HG03558 (cell line): Measurements from ENCODE around the gene DKK3.

Experiments
- ATAC-seq: cut with Tn5 transposase; IDR thresholded peaks from one replicate; pipeline ENCODE4 v1.9.1; 2021; ENCODE audit warnings: moderate number of reproducible peaks; ENCODE audit not compliant: unreplicated experiment; ENCODE audit errors: extremely low read depth

Gene DKK3

DNA sequence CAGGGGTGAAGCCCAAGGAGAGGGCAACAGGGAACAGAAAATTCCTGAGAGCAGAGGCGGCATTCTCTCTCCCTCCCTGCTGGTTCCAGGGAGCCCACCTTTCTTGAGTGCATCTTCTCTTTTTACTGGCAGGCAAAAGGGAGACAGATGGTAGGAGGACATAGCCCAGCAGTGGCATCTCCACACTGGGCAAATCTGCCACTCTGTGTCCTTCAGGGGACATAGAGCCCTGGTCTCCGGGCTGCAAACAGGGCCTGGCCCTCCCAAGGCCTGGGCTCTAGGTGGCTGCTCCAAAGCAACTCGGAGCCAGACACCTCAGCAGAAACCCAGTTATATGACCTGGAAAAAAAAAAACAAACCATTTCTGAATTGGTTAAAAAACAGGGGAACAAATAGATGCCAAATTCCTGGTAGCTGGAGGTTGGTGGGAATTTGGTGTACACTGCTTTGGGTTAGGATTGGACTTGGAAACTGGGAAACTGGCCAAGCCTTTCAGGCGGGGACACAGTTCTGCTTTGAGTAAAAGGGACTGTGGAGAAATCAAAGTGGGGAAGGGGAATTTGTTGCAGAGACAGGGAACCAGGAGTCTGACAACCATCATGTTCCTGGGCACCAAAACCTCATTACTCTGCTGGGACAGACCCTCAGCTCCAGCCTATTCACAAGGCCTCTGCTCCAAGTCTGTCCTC is 23.6 kb upstream of the DKK3 start:
- ATAC-seq = no peak

DNA sequence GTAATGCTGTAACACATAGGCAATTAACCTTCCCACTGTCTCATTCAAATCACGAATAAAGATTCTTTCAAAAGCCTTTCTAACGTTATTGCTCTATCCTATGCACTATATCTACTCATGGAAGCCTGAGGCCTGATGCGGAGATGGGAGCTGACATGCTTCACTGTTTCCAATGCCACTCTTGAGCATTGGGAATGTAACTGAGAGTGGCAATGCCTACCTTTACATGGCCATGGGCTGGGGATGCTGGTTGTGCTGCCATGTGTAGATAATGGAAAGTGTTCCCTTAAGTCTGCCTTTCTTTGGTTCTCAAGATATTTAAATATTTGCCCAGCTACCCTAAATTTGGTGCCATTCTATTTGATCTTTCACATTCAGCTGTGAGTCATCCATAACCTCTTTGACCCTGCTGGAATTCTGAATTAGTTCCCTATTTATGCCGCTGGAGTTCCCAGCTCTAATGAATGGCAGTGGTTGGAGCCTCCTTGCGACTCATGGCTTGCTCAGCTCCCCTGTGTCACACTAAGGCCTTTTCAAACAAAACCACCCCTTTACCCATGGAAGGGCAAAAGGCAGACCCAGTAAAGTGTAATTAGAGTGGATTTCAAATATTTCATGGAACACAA is 21.4 kb upstream of the DKK3 start:
- ATAC-seq = no peak

DNA sequence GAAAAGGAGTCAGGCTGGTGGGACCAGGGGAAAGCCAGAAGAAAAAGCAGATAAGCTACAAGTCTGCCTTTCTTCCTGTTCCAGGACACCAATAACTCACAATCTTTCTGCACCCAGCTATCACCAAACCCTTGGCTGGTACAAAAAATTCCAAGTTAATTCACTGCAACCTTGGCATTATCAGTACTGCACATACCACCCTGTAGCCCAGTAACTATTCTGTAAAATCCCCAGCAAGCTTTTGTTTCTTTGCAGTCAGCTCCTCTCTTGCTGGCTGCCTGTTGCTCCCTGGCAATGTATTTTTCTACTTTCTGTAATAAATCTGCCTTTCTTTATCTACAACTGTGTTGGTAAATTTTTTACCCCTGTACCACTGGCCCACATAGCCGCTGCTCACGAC is 20.7 kb upstream of the DKK3 start:
- no peak for ATAC-seq

DNA sequence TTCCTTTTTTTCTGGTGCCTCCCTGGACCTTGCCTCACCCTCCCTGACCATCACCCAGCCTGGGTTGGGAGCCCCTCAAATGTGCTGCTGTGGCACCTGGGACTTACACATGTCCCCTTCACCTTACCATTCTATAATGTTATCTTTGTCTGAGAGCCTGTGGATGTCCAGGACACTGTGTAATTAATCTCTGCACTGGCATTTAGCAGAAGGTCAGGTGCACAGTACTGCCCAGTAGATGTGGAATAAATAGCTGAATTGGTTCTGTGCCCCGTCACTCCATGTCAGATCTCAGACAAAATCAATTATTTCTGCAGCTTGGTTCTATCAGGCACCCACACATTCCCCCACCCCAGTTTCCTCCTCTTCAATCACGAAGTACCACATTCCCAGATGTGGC is 19.9 kb upstream of the DKK3 start:
- no peak for ATAC-seq

DNA sequence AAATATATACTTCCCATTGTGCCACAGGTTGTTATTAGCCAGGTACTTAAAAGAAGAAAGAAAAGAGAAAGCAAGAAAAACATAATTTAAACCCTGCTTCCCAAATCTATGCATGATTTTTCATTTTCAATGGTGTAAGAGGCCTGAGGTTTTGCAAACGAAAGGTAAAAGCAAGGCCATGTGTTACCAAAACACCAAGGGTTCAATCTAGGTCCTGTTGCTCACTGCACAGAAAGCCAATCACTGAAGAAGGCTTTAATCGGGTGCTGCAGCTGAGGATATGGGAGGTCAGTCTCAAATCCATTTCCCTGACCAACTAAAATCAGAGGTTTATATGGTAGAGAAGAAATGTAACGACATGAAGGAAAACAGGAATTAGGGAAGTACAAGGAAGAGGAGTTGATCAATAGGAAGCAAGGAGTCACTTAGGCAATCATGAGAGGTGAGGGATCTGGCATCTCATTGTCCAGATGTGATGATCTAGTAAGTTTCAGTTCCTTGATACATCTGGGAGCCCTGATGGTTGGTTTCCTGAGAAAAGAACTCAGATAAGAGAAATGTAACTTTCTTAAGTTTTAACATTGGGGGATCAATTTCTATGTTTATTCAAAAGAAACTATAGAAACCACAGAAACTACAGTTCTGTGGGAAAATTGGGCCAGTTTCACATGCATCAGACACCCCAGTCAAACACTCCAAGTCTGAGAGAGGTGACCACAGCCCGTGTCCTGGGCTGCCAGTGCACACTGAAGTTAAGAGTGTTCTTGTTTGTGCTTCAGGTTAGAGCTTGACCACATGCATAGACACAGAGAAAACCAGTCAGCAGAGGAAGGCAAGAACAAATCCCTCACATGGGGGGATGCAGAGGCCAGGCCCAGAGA is 18.1 kb upstream of the DKK3 start:
- no peak for ATAC-seq

DNA sequence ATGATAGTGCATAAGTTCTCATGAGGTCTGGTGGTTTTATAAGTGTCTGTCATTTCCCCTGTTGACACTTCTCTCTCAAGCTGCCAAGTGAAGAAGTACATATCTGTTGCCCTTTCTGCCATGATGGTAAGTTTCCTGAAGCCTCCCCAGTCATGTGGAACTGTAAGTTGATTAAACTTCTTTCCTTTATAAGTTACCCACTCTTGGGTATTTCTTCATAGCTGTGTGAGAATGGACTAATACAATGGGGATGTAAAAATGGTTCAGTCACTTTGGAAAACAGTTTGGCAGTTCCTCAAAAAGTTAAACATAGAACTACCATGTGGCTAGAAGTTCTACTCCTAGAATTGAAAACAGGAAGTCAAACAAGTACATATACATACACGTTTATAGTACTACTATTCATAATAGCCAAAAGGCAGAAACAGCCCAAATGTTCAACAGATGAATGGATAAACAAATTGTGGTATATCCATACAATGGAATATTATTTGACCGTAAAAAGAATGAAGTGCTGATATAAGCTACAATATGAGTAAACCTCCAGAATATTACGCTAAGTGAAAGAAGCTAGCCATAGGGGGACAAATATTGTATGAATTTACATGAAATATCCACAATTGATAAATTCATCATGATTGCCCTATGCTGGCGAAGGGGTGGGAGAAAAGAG is 16.0 kb upstream of the DKK3 start:
- no peak for ATAC-seq

DNA sequence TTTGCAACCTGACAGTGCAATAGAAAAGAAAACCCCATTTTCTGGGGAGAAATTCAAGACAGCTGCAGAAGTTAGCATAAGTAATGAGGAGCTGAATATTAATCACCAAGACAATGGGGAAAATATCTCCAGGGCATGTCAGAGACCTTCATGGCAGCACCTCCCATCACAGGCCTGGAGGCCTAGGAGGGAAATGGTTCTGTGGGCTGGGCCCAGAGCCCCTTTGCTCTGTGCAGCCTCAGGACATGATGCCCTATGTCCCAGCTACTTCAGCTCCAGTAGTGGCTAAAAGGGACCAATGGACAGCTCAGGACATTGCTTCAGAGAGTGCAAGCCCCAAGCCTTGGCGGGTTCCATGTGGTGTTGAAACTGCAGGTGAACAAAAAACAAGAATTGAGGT is 14.6 kb upstream of the DKK3 start:
- no peak for ATAC-seq

DNA sequence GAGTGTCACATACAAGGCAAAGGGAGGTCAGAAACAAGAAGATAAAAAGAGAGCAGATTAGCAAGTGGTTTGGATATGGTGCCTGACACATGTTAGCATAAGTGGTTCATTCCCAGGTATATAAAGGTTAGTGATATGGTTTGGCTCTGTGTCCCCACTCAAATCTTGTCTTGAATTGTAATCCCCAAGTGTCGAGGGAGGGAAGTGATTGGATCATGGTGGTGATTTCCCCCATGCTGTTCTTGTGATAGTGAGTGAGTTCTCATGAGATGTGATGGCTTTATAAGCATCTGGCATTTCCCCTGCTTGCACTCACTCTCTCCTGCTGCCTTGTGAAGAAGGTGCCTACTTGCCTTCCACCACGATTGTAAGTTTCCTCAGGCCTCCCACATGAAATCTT is 12.1 kb upstream of the DKK3 start:
- ATAC-seq = no peak

DNA sequence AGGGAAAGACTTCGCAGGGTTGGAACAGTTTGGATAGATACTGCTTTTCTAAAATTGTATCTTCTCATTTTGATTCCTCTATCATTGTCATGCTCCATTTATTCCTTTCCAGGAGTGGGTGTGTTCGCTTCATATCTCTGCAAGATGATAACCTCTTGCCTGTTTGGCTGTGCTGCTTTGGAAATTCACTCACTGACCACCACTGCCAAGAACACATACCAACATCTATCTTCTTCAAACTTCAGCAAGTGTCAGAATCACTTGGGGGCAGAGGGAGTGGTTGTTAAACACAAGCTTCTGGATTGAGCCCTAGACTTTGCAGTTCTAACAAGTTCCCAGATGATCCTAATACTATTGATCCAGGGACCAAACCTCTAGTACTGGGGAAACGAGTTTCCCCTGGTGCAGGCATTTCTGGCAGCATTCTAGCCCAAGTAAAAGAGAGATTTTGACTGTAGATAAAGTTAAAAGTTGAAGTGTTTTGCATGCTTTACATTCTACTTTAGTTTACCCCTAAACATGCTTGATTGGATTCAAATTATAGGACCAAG is 11.5 kb upstream of the DKK3 start:
- ATAC-seq = no peak

DNA sequence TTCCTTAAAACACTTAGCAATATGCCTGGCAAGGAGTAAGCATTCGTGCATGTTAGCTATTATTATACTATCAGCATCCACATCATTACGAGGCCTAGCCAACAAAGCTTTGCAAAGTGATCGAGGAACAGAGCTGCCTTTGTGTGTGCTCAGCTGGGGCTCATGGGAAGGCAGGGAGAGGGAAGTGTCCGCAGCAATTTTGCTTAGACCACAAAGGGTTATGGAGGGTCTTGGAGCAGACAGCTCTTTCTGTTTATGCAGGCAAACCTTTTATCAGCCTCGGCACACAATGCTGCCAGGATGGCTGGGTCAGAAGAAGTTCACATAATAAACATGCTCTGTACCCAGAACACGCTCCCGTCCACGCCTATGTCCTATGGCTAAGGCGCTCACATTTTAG is 10.9 kb upstream of the DKK3 start:
- ATAC-seq = no peak

DNA sequence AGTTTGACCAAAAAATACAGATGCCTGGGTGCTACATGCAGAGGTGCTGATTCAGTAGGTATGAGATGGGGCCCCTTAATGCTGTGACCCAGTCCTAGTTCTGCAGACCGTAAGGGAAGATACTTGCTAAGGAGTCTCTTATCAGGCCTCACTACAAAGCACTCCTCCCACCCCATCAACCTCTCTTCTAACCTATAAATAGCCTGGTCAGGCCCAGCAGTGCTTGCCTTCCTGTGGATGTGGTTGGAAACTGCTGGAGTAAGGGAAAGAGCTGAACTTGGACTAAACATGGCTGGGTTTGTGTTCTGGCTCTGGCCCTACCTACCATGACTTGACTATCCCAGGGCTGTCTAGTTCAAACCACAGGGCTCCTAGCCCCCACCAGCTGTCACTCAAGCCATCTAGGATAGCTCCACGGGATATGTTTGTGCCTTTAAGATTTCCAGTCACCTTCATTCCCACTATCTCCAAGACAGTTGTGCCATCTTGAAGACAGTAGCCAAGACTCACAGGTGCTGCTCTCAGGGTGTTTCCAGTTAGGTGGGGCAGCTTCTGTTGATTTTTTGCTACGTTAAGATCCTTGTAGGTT is 9.5 kb upstream of the DKK3 start:
- ATAC-seq = no peak

DNA sequence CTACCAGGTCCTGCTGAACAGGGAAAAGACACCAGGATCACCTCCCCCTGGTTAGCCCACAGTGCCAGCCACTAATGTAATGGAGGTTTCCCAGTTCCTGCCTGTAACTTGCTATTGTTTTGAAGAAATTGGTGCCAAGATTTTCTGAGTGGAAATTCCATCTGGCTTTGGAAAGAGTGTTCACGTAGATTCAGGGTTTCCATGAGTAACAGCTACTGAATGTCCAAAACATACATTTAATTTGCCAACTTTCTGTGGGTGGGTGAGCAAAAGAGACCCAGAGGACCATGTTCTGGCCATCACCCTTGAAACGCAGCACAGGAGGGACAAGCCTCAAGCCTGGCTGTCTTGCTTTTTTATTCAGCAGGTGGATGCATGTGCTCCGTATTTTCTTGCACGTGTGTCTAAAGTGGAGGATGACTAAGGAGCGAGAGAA is 8.8 kb upstream of the DKK3 start:
- no peak for ATAC-seq

DNA sequence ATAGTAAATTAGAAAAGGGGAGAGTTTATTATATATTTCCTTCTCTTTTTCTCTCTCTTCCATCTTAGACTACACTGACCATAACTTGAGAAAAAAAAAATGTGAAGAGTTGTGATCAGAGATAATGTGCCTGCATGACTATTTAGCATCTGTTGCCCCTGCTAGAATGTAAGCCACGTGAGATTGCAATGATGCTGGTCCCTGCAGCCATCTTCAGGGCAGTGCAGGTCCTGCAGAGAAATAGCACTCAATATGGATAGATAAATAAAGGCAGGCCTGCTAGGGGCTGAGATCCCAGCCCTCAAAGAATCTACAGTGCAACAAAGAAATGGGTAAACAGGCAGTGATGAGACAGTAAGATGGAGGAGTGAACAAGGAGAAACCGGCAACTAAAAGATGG is 7.8 kb upstream of the DKK3 start:
- ATAC-seq = no peak

DNA sequence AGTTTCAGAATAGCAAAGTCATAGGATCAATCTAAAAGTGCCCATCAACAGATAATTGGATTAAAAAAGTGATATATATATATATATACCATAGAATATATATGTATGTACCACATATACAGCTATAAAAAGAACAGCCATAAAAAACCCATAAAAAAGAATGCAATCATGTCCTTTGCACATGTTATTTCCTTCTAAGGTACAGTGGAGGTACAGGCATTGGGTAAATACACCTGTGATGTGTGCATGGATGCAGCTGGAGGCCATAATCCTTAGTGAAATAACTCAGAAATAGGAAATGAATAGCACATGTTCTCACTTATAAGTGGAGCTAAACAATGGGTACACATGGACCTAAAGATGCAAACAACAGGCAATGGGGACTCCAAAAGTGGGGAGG is 7.1 kb upstream of the DKK3 start:
- ATAC-seq = no peak

DNA sequence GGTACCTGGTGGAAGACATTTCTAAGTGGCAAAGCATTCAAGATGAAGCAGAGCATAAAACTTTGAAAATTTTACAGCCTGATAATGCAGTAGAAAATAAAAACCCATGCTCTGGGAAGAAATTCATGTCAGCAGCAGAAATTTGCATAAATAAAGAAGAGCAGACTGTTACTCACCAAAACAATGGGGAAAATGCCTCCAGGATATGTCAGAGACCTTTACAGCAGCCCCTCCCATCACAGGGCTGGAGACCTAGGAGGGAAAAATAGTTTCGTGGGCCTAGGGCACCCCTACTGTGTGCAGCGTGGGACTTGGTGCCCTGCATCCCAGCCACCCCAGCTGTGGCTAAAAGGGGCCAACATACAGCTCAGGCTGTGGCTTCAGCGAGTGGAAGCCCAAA is 5.4 kb upstream of the DKK3 start:
- no peak for ATAC-seq

DNA sequence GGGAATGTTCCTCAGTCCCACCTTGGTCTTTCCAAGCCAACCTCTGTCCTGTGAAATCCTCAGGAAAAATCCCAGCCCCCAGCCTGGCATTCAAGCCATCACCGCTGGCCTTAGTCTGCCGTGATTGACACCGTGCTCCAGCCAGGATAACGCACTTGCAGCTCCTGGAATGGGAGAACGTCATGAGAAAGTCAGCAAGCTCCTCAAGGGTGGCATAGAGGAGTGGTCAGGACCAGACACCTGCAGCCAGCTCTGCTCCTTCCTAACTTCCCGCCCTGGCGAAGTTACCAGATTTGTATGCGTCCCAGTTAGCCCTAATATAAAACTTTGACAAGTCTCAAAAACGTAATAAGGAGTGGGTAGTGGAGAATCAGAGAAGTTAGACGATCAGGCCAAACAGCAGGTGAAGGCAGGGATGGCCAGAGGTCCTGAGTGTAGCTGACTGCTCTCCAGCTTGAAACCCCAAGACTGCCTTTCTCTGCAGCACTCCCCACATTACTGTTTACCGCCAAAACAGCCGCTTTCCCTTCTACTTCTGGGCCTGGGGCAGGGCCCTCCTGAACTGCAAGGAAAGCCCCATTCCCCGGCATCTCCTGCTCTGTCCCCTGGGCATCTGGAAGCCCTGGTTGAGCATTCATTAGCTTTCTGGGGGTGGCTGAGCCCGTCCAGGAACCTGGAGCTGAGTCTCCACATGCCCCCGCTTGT is 1.3 kb upstream of the DKK3 start:
- no peak for ATAC-seq

DNA sequence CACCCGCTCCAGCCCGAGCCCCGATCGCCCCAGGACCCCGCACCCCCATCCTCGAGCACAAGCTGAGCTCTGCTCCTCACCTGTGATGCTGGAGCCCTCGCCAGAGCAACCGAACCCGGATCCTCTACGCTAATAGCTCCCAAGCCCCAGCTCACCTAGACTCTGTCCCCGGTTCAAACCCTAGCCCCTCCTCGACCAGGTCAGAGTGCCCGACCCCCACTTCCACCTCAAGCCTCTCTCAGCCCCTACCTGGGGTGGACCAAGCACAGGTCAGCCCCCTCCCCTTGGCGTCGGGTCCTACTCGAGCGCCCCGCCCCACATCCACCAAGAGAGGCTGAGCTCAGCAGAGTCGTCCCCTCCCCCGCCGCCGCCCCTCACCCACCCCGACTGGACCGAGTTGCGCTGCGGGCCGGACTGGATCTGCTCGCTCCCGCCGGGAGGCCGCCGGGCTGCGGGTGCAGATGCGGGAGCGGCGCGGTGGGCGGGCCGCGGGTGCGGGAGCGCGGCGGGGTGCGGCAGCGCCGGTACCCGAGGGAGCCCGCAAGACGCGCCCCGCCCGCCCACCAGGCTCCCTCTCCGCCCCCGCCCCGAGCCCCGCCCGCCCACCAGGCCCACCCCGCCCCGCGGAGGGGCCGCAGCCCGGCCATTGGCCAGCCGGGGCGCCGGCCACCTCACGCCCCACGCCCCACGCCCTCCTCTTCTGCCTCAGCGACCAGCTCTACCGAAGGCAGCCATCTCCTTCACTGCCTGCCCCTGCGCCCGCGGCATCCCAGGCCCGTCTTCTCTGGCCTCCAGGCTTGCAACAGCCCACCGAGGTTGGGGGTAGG is 577 bp upstream of the DKK3 start:
- ATAC-seq = no peak

DNA sequence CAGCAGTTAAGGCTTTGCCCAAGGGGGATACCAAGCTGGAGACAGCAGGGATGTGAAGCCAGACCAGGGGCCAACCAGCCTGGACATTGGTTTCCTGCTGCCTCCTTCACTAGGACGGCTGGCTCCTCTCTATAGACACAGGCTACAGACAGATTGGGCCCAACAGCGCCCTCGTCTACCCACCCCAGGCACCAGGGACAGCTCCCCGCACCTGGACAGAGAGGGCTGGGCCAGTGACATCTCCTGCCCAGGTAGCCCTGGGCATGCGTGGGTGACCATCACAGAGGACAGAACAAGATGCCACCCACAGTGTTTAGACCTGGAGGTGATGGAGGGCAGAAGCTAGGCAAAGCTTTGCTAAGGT is 1.2 kb downstream of the DKK3 start:
- no peak for ATAC-seq
